Thymus (tissue), 11 donors: ENCODE data around the gene OAS1. TPM values are rescaled to one million over a fixed set of nuclear protein-coding genes. Genes with fewer than 3 reads are reported as not detected.

Source experiments
- DNase-seq, 9 donors: peaks; one replicate each; pipeline ENCODE4 v3.0.0-alpha.2; 2013; ENCODE audit warnings: low spot score in 9 of 9, low read depth in 6 of 9, missing footprints in 1 of 9
- H3K27ac ChIP-seq, 2 donors: one replicate each; pipeline ENCODE4 v1.5.1; 2013; ENCODE audit warnings: control low read depth in 1 of 2, low read depth in 1 of 2, low read length in 1 of 2, mild to moderate bottlenecking in 1 of 2, moderate library complexity in 1 of 2
- H3K27me3 ChIP-seq, 2 donors: one replicate each; pipeline ENCODE4 v1.5.1; 2013; ENCODE audit warnings: low read length in 1 of 2; ENCODE audit not compliant: control insufficient read depth in 2 of 2, insufficient read depth in 1 of 2
- H3K36me3 ChIP-seq, 2 donors: one replicate each; pipeline ENCODE4 v1.5.1; 2013; ENCODE audit warnings: low read length in 1 of 2, mild to moderate bottlenecking in 1 of 2, moderate library complexity in 1 of 2; ENCODE audit not compliant: control insufficient read depth in 2 of 2, insufficient read depth in 2 of 2
- H3K4me1 ChIP-seq, 2 donors: one replicate each; pipeline ENCODE4 v1.5.1; 2013; ENCODE audit warnings: low read length in 2 of 2; ENCODE audit not compliant: control insufficient read depth in 2 of 2, insufficient read depth in 2 of 2
- H3K4me3 ChIP-seq, 2 donors: one replicate each; pipeline ENCODE4 v1.5.1; 2013; ENCODE audit warnings: low read length in 2 of 2, control low read depth in 1 of 2, mild to moderate bottlenecking in 1 of 2
- H3K9me3 ChIP-seq, 2 donors: one replicate each; pipeline ENCODE4 v1.5.1; 2013; ENCODE audit warnings: low read length in 1 of 2, mild to moderate bottlenecking in 1 of 2; ENCODE audit not compliant: control insufficient read depth in 2 of 2, insufficient read depth in 1 of 2
- WGBS: extraction: QIAGEN DNeasy Blood & Tissue Kit; methylation state at CpG from one replicate; pipeline ENCODE4 v1.1.7; 2013; 5-methylcytosine and 5-hydroxymethylcytosine counted together
- polyA plus RNA-seq: library from polyadenylated mRNA; stranded (reverse); fragments of 200-250 nt; gene quantifications from one replicate; pipeline ENCODE4 v1.2.3, GENCODE V29; 2013
- total RNA-seq: library from RNA; stranded (reverse); fragments of 120-200 nt; gene quantifications from one replicate; pipeline ENCODE4 v1.2.4, GENCODE V29; 2013
- donor health status: healthy.

Gene OAS1
- total and polyA plus RNA-seq, 2 donors, result 42.0 to 55.3 TPM

- DNase-seq, result no peak
- H3K4me3 ChIP-seq, result no peak overlapping the region
- H3K36me3 ChIP-seq, result no peaks in the 10 kb centered on the region
- no peaks in the 10 kb centered on the region for H3K4me1 ChIP-seq
- H3K27ac ChIP-seq, result no peak overlapping the region
- 97% methylated on average over 6 of the region's 6 CpGs for WGBS
- no peaks in the 10 kb centered on the region for H3K27me3 ChIP-seq
- H3K9me3 ChIP-seq, result no peaks in the 10 kb centered on the region
These were observed 15.4 kb upstream of the OAS1 start for GRCh38 chr12:112891093-112892024.

GRCh38 chr12:112892856-112893255 lies 13.9 kb upstream of the OAS1 start:
- no peaks in the 10 kb centered on the region for H3K36me3 ChIP-seq
- H3K4me3 ChIP-seq, result no peak overlapping the region
- peaks cover 0 to 2% of the 10 kb centered on the region in 2 donors for H3K27me3 ChIP-seq
- WGBS, result 52% methylated on average over 2 of the region's 2 CpGs
- no peak for DNase-seq
- no peaks in the 10 kb centered on the region for H3K9me3 ChIP-seq
- H3K27ac ChIP-seq, result no peak overlapping the region
- no peaks in the 10 kb centered on the region for H3K4me1 ChIP-seq

- Histone ChIP-seq H3K27me3 (peaks cover 0 to 2% of the 10 kb centered on the region in 2 donors), H3K9me3 (no peaks in the 10 kb centered on the region), H3K36me3 (no peaks in the 10 kb centered on the region), H3K4me3 (no peak overlapping the region), H3K4me1 (no peaks in the 10 kb centered on the region), H3K27ac (no peak overlapping the region)
- DNase-seq, result no peak
These were observed 12.6 kb upstream of the OAS1 start for GRCh38 chr12:112894128-112894527.

GRCh38 chr12:112898380-112898779 lies 8.4 kb upstream of the OAS1 start:
- H3K27me3 ChIP-seq, result peaks cover 0 to 2% of the 10 kb centered on the region in 2 donors
- peaks cover 0 to 5% of the 10 kb centered on the region in 2 donors for H3K4me1 ChIP-seq
- H3K4me3 ChIP-seq, result no peak overlapping the region
- no peaks in the 10 kb centered on the region for H3K9me3 ChIP-seq
- DNase-seq, result no peak
- 94% methylated on average over 6 of the region's 6 CpGs for WGBS
- H3K27ac ChIP-seq, result no peak overlapping the region
- no peaks in the 10 kb centered on the region for H3K36me3 ChIP-seq

GRCh38 chr12:112900298-112901145 lies 6.2 kb upstream of the OAS1 start:
- peak in 3 of 9 donors; percentile 13 to 57 (median 26) for DNase-seq
- no peak overlapping the region for H3K4me3 ChIP-seq
- WGBS, result 91% methylated on average over 11 of the region's 11 CpGs
- no peaks in the 10 kb centered on the region for H3K9me3 ChIP-seq
- no peaks in the 10 kb centered on the region for H3K36me3 ChIP-seq
- H3K4me1 ChIP-seq, result peaks cover 0 to 5% of the 10 kb centered on the region in 2 donors
- H3K27me3 ChIP-seq, result peaks cover 0 to 2% of the 10 kb centered on the region in 2 donors
- peak overlapping the region in 1 of 2 donors; percentile 46 for H3K27ac ChIP-seq

- WGBS, result 97% methylated on average over 2 of the region's 2 CpGs
- H3K4me1 ChIP-seq, result peaks cover 0 to 11% of the 10 kb centered on the region in 2 donors
- no peak for DNase-seq
These were observed 5.5 kb upstream of the OAS1 start for GRCh38 chr12:112901271-112901670.

GRCh38 chr12:112904571-112904970 lies 2.2 kb upstream of the OAS1 start:
- no peak for DNase-seq
- Histone ChIP-seq H3K4me1 (peaks cover 2 to 33% of the 10 kb centered on the region in 2 donors), H3K27ac (no peak overlapping the region), H3K27me3 (no peaks in the 10 kb centered on the region), H3K9me3 (no peaks in the 10 kb centered on the region), H3K4me3 (no peak overlapping the region), H3K36me3 (peaks cover 0 to 3% of the 10 kb centered on the region in 2 donors)

More at GRCh38 chr12:112901271-112901670, 5.5 kb upstream of the OAS1 start:
- Histone ChIP-seq H3K36me3 (no peaks in the 10 kb centered on the region), H3K9me3 (no peaks in the 10 kb centered on the region), H3K4me3 (no peak overlapping the region), H3K27me3 (peaks cover 0 to 2% of the 10 kb centered on the region in 2 donors), H3K27ac (peak overlapping the region in 1 of 2 donors; percentile 46)

- peaks cover 0 to 3% of the 10 kb centered on the region in 2 donors for H3K36me3 ChIP-seq
- peaks cover 2 to 35% of the 10 kb centered on the region in 2 donors for H3K4me1 ChIP-seq
- no peak overlapping the region for H3K4me3 ChIP-seq
- WGBS, result 97% methylated on average over 4 of the region's 4 CpGs
- H3K27ac ChIP-seq, result no peak overlapping the region
- DNase-seq, result no peak
- no peaks in the 10 kb centered on the region for H3K27me3 ChIP-seq
- H3K9me3 ChIP-seq, result no peaks in the 10 kb centered on the region
These were observed 1.2 kb upstream of the OAS1 start for GRCh38 chr12:112905451-112906089.
